Ishikawa (cell line): ENCODE measurements around the gene GLIS1.

ENCODE experiments used
- CEBPB ChIP-seq: IDR thresholded peaks from 2 replicates; pipeline ENCODE4 v1.6.1; 2012
- CREB1 ChIP-seq: IDR thresholded peaks from 2 replicates; pipeline ENCODE4 v1.6.1; 2012; ENCODE audit warnings: low read depth
- EP300 ChIP-seq: IDR thresholded peaks from 2 replicates; pipeline ENCODE4 v1.6.1; 2012; ENCODE audit warnings: borderline replicate concordance
- MAX ChIP-seq: IDR thresholded peaks from 2 replicates; pipeline ENCODE4 v1.6.1; 2012
- RAD21 ChIP-seq: IDR thresholded peaks from 2 replicates; pipeline ENCODE4 v1.6.1; 2012; ENCODE audit warnings: low read depth
- REST ChIP-seq: IDR thresholded peaks from 2 replicates; pipeline ENCODE4 v1.6.1; 2012; ENCODE audit warnings: low read depth, mild to moderate bottlenecking
- TCF12 ChIP-seq: IDR thresholded peaks from 2 replicates; pipeline ENCODE4 v1.6.1; 2012; ENCODE audit warnings: low read depth
- TEAD4 ChIP-seq: IDR thresholded peaks from 2 replicates; pipeline ENCODE4 v1.6.1; 2012
- YY1 ChIP-seq: IDR thresholded peaks from 2 replicates; pipeline ENCODE4 v1.6.1; 2012; ENCODE audit warnings: low read depth
- ZBTB7A ChIP-seq: IDR thresholded peaks from 2 replicates; pipeline ENCODE4 v1.6.1; 2012; ENCODE audit warnings: low read depth

DNA sequence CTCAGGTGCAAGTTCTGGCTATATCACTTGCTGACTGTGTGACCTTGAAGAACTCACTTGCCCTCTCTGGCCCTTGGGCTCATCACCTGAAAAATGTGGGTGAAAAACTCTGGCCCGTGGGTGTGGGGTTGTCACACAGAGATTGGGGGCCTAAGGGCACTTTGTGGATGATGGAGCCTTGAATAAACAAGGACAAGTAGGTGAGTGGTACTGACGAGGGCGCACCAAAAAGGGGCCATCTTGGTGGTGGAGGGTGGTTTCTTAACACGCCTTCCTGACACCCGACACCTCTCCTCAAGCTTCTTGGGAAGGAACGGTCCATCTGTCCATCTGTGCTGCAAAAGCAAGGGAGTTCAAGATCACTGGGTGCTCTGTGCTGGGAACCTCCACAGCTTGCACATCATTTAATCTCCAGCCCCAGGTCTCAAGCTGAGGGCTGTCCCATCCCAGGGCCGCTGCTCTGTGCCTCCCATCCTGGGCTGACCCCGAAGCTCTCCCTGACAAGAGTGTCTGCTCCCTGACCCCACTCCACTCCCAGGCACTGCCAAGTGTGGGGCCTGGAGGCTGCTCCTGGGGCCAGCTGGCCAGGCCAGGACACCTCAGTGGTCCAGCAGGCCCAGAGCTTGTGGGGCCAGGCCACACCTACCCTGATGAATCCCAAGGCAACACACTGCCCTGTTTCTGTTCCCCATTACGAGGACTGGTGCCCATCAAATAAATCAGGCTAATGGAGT lies 97.3 kb downstream of the GLIS1 start:
- TF ChIP-seq EP300 (no peak), YY1 (no peak), CREB1 (no peak), CEBPB (no peak), RAD21 (no peak), MAX (no peak), REST (no peak), TEAD4 (no peak), TCF12 (no peak), ZBTB7A (no peak)
